ENCODE results near the gene PERM1. TPM values are rescaled to one million over a fixed set of nuclear protein-coding genes. Genes with fewer than 3 reads are reported as not detected.
"Not testable (repeated sequence)": the region's sequence is repeated elsewhere in the genome, so short reads cannot be mapped to it uniquely, and the experiment has no call there.

Gene PERM1
- total RNA-seq, result 1 to 10 TPM in 1 of 8 experiments, under 1 TPM in 6, not detected in 1; 0.05 to 1.7 (median 0.20) TPM

- ATAC-seq (replicated peaks in 6 of 8), result peak in 1 of 8 experiments; percentile 1
- peak within 1 kb of the TSS in 1 of 2 donors; percentile 28 for H3K27ac ChIP-seq
- 23 to 60% (median 41%) methylated on average over 2 to 17 of the region's 28 CpGs; no CpG with 5 or more reads in 4 of the 10 experiments for WGBS, 10 experiments
- peaks cover 0 to 14% of the 10 kb centered on the region in 2 donors for H3K4me1 ChIP-seq (replicated peaks in 1 of 2)
- H3K4me3 ChIP-seq, result no peak within 1 kb of the TSS
- in situ Hi-C loops (cut with MboI; ENCODE audit: low pct_unique_long_range_greater_than_20kb in 2 of 9, low sequenced_read_pairs in 9 of 9, unreplicated experiment in 9 of 9), result no loop called here
Observed at GRCh38 chr1:981955-982558, at the start of gene PERM1. Gene PERM1 (minus strand): TSS chr1:982093. CDS start chr1:981029, 1,064 bp downstream.

GRCh38 chr1:1030867-1031658, 49.2 kb upstream of the PERM1 start:
- H3K4me3 ChIP-seq, H3K27ac ChIP-seq: not testable (repeated sequence)
- ATAC-seq (replicated peaks in 6 of 8), result peak in 2 of 8 experiments; percentile 1 to 9
- in situ Hi-C loops (cut with MboI; ENCODE audit: low pct_unique_long_range_greater_than_20kb in 2 of 9, low sequenced_read_pairs in 9 of 9, unreplicated experiment in 9 of 9), result loop anchor here in 1 of 9 experiments (10.0 kb wide), 1 partner anchor 84 kb away; the partner anchor contains the start of gene C1orf159
- 40 to 80% (median 67%) methylated on average over 1 of the region's 7 CpGs; no CpG with 5 or more reads in 5 of the 10 experiments for WGBS, 10 experiments
- peaks cover 54 to 58% of the 10 kb centered on the region in 2 donors for H3K4me1 ChIP-seq (replicated peaks in 1 of 2)

- H3K4me1 ChIP-seq (replicated peaks in 1 of 2), result peaks cover 52% of the 10 kb centered on the region in 2 donors
- H3K4me3 ChIP-seq, result no peak overlapping the region
- WGBS, 10 experiments, result 28 to 80% (median 67%) methylated on average over 2 to 8 of the region's 17 CpGs; no CpG with 5 or more reads in 6 of the 10 experiments
- in situ Hi-C loops (cut with MboI; ENCODE audit: low pct_unique_long_range_greater_than_20kb in 2 of 9, low sequenced_read_pairs in 9 of 9, unreplicated experiment in 9 of 9), result no loop called here
- no peak for ATAC-seq (replicated peaks in 6 of 8)
- no peak overlapping the region for H3K27ac ChIP-seq
Observed at GRCh38 chr1:1027791-1028190, 45.9 kb upstream of the PERM1 start.

- H3K4me3 ChIP-seq, result no peak overlapping the region
- in situ Hi-C loops (cut with MboI; ENCODE audit: low pct_unique_long_range_greater_than_20kb in 2 of 9, low sequenced_read_pairs in 9 of 9, unreplicated experiment in 9 of 9), result no loop called here
- 50 to 72% (median 65%) methylated on average over 1 to 7 of the region's 21 CpGs; no CpG with 5 or more reads in 7 of the 10 experiments for WGBS, 10 experiments
- peaks cover 47 to 49% of the 10 kb centered on the region in 2 donors for H3K4me1 ChIP-seq (replicated peaks in 1 of 2)
- ATAC-seq (replicated peaks in 6 of 8), result peak in 5 of 8 experiments; percentile 9 to 68 (median 53)
- H3K27ac ChIP-seq, result peak overlapping the region in 1 of 2 donors; percentile 6
Observed at GRCh38 chr1:1026599-1027413, 44.9 kb upstream of the PERM1 start.

- Histone ChIP-seq H3K27ac (no peak overlapping the region), H3K4me3 (no peak overlapping the region), H3K4me1 (replicated peaks in 1 of 2) (peaks cover 45 to 51% of the 10 kb centered on the region in 2 donors)
- in situ Hi-C loops (cut with MboI; ENCODE audit: low pct_unique_long_range_greater_than_20kb in 2 of 9, low sequenced_read_pairs in 9 of 9, unreplicated experiment in 9 of 9), result no loop called here
- ATAC-seq (replicated peaks in 6 of 8), result no peak
- no CpG with 5 or more reads among the region's 10 CpGs for WGBS, 10 experiments
Observed at GRCh38 chr1:1025730-1026129, 43.8 kb upstream of the PERM1 start.

GRCh38 chr1:1024771-1025699, 43.1 kb upstream of the PERM1 start:
- no peak for ATAC-seq (replicated peaks in 6 of 8)
- Histone ChIP-seq H3K4me3 (no peak overlapping the region), H3K4me1 (replicated peaks in 1 of 2) (peaks cover 45 to 51% of the 10 kb centered on the region in 2 donors), H3K27ac (no peak overlapping the region)
- 80 to 87% methylated on average over 2 to 3 of the region's 31 CpGs; no CpG with 5 or more reads in 8 of the 10 experiments for WGBS, 10 experiments
- in situ Hi-C loops (cut with MboI; ENCODE audit: low pct_unique_long_range_greater_than_20kb in 2 of 9, low sequenced_read_pairs in 9 of 9, unreplicated experiment in 9 of 9), result loop anchor here in 2 of 9 experiments (25.0 kb wide), 1 partner anchor 237 kb away; the partner anchor contains the start of gene UBE2J2 (in 2 of the 2)

- H3K4me3 ChIP-seq, result no peak overlapping the region
- H3K27ac ChIP-seq, result no peak overlapping the region
- 80 to 100% (median 92%) methylated on average over 1 to 4 of the region's 9 CpGs; no CpG with 5 or more reads in 5 of the 10 experiments for WGBS, 10 experiments
- peaks cover 45 to 51% of the 10 kb centered on the region in 2 donors for H3K4me1 ChIP-seq (replicated peaks in 1 of 2)
- no peak for ATAC-seq (replicated peaks in 6 of 8)
- in situ Hi-C loops (cut with MboI; ENCODE audit: low pct_unique_long_range_greater_than_20kb in 2 of 9, low sequenced_read_pairs in 9 of 9, unreplicated experiment in 9 of 9), result loop anchor here in 2 of 9 experiments (25.0 kb wide), 1 partner anchor 238 kb away; the partner anchor contains the start of gene UBE2J2 (in 2 of the 2)
Observed at GRCh38 chr1:1024149-1024770, 42.4 kb upstream of the PERM1 start.

- Histone ChIP-seq H3K4me3 (no peak overlapping the region), H3K4me1 (replicated peaks in 1 of 2) (peaks cover 49 to 51% of the 10 kb centered on the region in 2 donors), H3K27ac (no peak overlapping the region)
- in situ Hi-C loops (cut with MboI; ENCODE audit: low pct_unique_long_range_greater_than_20kb in 2 of 9, low sequenced_read_pairs in 9 of 9, unreplicated experiment in 9 of 9), result loop anchor here in 2 of 9 experiments (25.0 kb wide), 1 partner anchor 239 kb away; the partner anchor contains the start of gene UBE2J2 (in 2 of the 2)
- ATAC-seq (replicated peaks in 6 of 8), result no peak
- WGBS, 10 experiments, result 87% methylated on average over 5 of the region's 13 CpGs; no CpG with 5 or more reads in 9 of the 10 experiments
Observed at GRCh38 chr1:1023700-1024099, 41.8 kb upstream of the PERM1 start.

- Histone ChIP-seq H3K4me1 (replicated peaks in 1 of 2) (peaks cover 45 to 46% of the 10 kb centered on the region in 2 donors), H3K4me3 (no peak overlapping the region), H3K27ac (no peak overlapping the region)
- in situ Hi-C loops (cut with MboI; ENCODE audit: low pct_unique_long_range_greater_than_20kb in 2 of 9, low sequenced_read_pairs in 9 of 9, unreplicated experiment in 9 of 9), result loop anchor here in 2 of 9 experiments (25.0 kb wide), 1 partner anchor 240 kb away; the partner anchor contains the start of gene UBE2J2 (in 2 of the 2)
- WGBS, 10 experiments, result 80 to 94% (median 91%) methylated on average over 1 to 12 of the region's 27 CpGs; no CpG with 5 or more reads in 6 of the 10 experiments
- ATAC-seq (replicated peaks in 6 of 8), result no peak
Observed at GRCh38 chr1:1022302-1023009, 40.6 kb upstream of the PERM1 start.

GRCh38 chr1:1021920-1022259, 40.0 kb upstream of the PERM1 start:
- in situ Hi-C loops (cut with MboI; ENCODE audit: low pct_unique_long_range_greater_than_20kb in 2 of 9, low sequenced_read_pairs in 9 of 9, unreplicated experiment in 9 of 9), result loop anchor here in 2 of 9 experiments (25.0 kb wide), 1 partner anchor 240 kb away; the partner anchor contains the start of gene UBE2J2 (in 2 of the 2)
- 100% methylated on average over 2 to 6 of the region's 10 CpGs; no CpG with 5 or more reads in 8 of the 10 experiments for WGBS, 10 experiments
- no peak for ATAC-seq (replicated peaks in 6 of 8)
- peaks cover 39 to 40% of the 10 kb centered on the region in 2 donors for H3K4me1 ChIP-seq (replicated peaks in 1 of 2)
- H3K27ac ChIP-seq, result no peak overlapping the region
- peak overlapping the region in 2 of 5 donors; percentile 68 to 75 for H3K4me3 ChIP-seq
